NCI-H510A treated with DMSO at 0.1 percent for 48 hours (cell line): ENCODE measurements around the gene QRICH2.
"Not testable (repeated sequence)": the region's sequence is repeated elsewhere in the genome, so short reads cannot be mapped to it uniquely, and the experiment has no call there.

Experiments used
- DNase-seq: peaks from one replicate; lab custom pipeline; 2025; lab: John Stamatoyannopoulos, UW

QRICH2 gene

DNA sequence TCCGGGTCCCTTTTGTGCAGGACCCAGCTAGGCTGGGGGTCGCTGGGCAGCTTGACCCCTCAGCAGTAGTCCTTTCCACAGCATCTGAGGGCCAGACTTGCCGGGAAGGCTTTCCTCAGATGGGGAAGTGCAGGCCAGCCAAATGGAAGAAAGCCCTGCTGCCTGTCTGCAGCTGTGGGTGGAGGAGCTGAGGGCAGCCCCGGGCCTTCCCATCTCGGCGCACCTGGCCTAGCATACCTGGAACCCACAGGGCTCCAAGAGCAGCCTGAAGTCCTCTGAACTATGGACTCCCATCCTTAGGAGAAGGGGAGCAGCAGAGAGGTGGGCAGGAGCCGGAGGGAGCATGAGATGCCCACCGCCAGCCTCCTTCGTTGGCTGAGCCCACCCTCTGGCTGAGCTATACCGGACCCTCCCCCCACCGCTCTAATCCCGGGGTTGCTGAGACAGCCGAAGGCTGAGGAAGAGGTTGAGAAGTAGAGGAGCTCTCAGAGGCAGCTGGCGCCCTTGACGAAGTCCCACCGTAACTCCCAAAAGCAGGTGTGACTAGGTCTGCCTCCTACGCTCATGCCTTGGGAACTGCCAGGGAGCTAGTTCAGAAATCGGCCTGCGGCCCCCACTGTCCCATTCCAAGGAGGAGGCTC is 29.7 kb downstream of the QRICH2 start:
- no peak for DNase-seq

DNA sequence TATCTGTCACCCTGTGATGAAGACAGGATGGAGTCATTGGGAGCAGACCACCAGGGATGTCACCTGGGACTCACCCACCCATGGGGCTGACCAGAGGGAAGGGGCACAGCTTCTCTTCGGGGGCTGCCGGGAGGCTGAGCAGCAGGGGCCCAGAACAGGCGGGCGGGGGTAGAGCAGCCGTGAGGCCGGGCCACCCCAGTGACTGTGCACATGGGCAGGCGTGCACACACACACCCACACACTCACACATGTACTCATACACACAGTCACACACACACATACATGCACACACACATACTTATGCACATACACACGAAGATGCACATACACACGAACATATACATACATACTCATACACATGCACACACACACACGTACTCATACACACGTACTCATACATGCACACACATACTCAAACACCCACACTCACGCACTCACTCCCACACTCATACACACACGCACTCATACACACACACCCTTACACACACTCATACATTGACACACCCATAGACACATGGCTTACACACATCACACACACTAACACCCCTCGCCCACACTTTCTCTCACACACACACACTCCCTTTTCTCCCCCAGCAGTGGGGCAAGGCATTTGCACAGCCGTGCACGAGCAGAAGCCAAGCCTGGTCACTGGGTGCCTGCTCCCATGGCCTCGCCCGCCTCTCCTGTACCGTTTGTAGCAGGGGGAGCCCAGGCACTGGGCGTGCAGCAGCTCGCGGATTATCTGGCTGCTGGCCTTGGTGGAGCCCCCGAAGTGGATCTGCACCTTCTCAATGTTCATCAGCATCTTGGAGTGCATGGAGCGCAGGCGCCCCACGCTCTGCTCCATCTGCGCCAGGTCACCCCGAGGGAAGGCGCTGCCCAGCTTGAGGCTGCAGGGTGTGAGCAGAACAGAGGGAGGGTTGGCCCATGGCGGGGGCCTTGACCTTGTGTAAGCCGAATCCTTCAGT is 30.5 kb downstream of the QRICH2 start:
- no peak for DNase-seq

- no peak for DNase-seq
Observed at GRCh38 chr17:76276461-76277299, 31.4 kb downstream of the QRICH2 start.

DNA sequence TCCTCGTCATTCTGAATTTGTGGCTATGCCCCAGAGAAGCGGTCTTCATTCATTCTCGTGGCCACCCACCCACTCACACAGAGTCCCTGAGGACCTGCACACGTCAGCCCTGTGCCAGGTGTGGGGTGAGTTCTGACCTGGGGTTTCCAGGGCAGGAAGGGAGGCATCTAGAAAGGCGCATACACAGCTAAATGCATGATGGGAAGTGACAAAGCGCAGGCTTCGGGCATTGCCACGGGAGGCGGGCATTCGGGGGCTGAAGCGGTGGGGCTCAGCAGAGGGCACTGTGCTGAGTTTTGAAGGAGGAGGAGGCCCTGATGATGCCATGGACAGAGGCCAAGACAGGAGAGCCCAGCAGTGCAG is 32.0 kb downstream of the QRICH2 start:
- no peak for DNase-seq

DNA sequence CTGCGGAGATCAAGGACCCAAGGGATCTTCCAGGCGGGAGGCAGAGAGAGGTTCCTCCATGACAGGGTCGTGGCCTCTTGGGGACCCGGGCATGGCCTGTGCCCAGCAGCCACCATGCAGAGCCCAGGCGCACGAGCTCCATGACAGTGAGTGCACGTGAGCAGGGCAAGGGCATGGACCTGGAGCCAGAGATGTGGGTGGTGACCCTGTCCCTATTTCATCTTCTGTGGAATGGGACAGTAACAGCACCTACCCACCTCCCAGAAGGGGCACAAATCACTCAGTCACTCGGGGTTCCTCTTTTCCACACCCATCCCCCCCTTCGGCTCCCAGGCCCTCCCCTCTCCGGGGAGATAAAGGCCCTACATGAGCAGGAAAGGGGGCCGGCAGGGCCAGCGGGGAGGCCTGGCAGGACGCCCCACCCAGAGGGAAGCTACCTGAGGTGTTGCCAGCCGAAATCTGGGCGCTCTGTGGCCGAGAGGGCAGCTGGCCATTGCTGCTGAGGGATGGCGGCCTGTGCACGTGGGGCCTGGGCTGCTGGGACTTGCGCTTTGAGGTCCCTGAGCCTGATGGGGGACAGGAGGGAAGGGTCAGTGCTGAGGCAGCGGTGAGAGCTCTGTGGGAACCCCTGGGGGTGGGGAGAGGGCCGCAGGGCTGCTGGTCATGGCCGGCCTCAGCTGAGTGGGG is 32.6 kb downstream of the QRICH2 start:
- DNase-seq, result no peak

DNA sequence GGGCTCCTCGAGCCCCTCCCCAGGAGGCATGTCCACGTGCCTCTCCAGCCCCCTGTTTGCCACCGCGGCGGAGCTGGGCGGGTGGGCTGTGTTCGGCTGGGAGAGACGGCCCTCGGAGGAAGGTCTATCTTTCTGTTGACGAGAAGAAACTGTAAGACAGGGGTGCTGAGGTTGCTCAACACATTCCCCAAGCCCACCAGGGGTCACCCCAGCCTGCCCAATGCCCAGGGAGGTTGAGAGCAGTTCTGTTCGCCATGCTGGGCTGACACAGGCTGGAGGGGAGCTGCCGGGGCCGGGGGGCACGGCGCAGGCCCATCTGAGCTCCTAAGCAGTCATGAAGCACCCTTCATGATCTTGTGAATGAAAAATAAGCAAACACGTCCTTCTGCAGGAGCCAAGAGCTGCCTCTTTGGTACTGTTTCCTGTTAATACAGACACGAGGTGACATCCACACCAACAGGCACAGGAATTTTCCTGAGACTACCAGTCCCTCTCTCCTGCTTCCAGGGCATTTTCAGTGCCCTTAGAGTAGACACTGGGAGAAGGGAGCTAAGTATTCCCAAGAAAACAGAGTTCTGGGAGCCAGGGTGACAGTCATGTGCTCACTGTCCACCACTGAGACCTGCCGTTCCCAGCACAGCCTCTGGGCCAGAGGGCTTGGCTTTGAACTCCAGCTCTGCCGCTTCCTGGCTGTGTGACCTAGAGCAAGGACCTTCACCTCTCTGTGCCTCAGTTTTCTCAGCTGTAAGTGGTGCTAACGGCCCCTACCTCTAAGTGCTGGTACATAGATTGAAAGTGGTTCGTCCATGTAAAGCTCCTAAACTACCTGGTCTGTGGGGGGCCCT is 33.7 kb downstream of the QRICH2 start:
- peak; percentile 11 for DNase-seq

DNA sequence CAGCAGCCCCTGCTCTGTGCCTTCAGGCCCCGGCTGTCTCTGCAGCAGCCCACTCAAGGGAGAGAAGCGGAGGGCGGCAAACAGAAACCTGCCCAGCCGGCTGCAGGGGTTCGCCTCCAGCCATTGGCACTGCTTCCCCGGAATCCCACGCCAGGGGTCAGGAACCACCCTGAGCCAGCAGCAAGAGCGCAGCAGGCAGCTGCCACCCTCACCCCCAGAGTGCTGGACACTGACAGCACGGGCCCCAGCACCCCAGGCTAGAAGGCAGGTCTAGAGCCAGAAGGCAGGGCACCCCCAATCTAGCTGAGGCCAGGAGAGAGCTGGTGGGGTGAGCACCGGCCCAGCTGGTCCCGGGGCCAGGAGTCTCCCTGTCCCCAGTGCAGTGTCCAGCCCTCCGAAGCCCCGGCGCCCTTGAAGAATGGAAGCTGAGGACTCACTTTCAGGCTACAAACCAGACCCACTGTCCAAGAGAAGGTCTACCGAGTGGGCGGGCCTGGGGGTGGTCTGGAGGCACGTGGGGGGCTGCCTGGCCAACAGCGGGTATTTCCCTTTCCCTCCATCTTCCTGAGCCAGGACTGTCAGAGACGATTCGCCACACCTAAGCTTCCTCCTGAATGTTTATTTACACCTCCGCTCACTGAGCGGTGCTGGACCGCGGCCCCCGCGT is 34.5 kb downstream of the QRICH2 start:
- DNase-seq, result no peak

DNA sequence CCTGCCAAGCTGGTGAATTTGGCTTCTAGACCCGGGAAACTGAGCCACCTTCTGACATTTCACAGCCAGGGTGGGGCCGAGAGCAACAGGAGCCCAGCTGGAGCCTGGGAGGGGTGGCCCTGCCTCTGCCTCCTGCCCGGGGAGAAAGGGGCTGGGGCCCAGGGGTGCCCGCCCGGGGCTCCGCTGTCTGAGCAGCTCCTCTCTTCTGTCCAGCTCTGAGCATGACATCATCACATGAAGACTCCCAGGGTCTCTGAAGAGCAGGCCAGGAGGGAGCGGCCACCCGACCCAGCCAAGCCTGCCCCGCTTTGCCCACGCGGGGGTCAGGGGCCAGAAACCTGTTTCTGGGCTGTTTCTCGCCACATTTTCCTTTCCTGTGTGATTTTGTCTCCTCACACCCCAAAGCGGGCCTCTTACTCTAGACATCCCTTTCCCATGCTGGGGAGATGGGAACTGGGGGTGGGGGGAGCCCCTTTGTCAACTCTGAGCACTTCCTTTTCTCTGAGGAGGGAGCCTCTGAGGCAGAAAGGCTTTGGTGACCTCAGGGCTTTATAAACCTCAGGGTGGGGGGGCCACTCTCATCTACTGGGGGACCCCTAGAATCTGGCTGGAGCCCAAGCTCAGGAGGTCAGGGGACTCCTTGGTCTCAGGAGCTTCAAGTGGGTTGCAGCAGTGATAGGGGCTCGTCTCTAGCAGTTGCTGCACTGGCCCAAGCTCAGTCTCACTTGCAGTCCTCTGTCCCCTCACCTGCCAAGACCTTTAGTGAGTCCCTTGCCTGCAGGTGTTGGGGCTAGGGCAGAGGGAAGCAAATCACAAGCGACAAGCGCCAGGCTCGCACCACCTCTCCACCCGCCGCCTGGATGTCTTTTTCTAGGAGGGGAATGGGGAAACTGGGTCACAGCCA is 35.3 kb downstream of the QRICH2 start:
- no peak for DNase-seq

DNA sequence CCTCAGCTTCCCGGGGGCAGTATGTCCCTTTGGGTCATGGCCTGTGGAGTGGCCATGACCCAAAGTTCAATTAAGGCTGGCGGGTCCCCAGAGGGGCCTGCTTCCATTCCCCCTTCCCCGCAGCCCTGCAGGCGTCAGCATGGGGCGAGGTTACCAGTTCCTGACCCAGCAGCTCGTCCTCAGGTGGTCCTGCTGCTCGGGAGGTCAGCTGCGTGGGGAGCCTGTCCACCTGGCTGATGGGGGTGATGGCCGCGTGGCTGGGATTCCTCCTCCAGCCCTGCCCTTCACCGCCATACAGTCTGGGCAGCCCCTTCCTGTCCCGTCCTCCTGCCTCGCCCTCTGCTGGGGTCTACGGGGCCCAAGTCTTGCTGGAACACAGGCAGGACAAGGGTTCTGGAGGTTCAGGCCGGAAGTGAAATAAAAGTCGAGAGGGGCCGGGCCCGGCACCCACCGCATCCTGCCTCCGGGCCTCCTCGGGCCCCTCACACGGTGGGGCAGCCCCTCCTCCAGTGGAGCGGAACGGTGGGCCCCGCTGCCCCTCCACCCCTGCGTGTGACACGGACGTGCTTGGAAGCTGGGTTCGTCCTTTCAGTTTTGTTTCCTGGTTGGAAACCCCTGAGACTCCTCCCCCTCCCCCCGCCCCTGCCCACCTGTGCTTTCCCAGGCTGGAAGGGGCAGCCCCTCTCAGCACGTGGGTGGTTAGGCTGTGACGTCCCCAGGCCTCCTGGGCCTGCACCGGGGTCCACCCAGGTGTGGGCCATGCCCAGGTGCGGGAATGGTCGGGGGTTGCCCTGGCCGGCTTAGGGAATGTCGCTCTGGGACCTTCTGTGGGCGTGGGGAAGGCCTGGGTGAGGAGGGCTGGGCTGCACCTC is 36.2 kb downstream of the QRICH2 start:
- no peak for DNase-seq

- no peak for DNase-seq
Observed at GRCh38 chr17:76270770-76271668, 37.1 kb downstream of the QRICH2 start.

DNA sequence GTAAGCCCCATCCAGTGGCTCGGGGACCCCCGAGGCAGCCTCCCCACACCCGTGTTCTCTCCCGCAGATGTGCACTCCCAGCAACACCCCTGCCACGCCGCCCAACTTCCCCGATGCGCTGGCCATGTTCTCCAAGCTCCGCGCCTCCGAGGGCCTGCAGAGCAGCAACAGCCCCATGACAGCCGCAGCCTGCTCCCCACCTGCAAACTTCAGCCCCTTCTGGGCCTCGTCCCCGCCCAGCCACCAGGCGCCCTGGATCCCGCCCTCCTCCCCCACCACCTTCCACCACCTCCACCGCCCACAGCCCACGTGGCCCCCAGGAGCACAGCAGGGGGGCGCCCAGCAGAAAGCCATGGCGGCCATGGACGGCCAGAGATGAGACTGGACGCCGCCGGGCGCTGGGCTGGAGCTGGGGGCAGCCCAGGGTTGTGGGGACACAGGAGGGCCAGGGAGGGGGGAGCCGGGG is 37.9 kb downstream of the QRICH2 start:
- DNase-seq, result no peak

- DNase-seq, result no peak
Observed at GRCh38 chr17:76268991-76269981, 38.8 kb downstream of the QRICH2 start.

DNA sequence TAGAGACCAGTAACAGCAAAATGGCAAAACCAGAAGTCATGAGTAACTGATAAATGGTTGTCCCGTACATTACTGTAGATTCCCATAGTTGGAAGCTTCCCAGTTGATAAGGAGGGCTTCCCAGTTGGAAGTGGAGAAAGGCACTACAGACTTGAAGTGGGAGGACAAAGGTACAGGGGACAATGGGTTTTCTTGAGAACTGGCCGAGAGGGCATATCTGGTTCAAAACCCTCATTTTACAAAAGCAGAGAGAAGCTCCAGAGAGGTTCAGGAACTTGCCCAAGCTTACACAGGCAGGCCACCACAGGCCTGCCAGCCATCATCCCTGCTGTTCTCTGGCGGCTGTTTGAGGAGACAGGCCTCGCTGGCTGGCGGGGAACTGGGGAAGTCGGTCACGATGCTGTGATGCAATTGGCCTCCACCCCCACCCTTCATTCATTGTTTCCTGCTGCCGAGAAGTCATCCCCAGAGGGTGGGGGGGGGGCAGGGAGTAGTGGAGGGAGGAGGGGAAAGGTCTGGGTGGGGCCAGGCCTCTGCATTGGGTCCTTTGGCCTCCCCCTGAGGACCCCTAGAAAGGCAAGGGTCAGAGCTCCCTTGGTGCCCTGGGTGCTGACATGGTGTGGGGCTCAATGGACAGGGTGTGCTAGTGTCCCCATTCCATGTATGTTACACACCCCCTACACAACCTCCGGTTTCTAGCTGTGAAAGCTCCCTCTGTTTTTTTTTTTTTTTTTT is 39.9 kb downstream of the QRICH2 start:
- DNase-seq, result no peak

GRCh38 chr17:76267581-76268001 is 40.5 kb downstream of the QRICH2 start:
- DNase-seq, result not testable (repeated sequence)

GRCh38 chr17:76267051-76267576 is 41.0 kb downstream of the QRICH2 start:
- DNase-seq, result no peak
